D341Med (cell line): Measurements from ENCODE around the gene CASK.
"Not testable (repeated sequence)": the region's sequence is repeated elsewhere in the genome, so short reads cannot be mapped to it uniquely, and the experiment has no call there.

Source experiments
- DNase-seq: peaks from one replicate; pipeline ENCODE4 v3.0.0; 2012; ENCODE audit warnings: low spot score

CASK gene

GRCh38 chrX:41689711-41690110 is 233.6 kb downstream of the CASK start:
- DNase-seq = no peak

GRCh38 chrX:41688835-41689234 is 234.5 kb downstream of the CASK start, which contains the start of gene GPR34:
Gene GPR34 (plus strand): TSS chrX:41688973. CDS start chrX:41695634, 6,661 bp downstream.
- DNase-seq = no peak

- no peak for DNase-seq
These were observed 235.2 kb downstream of the CASK start for GRCh38 chrX:41688156-41688555.

- DNase-seq = no peak
These were observed 236.6 kb downstream of the CASK start for GRCh38 chrX:41686788-41687187.

- DNase-seq = no peak
These were observed 238.4 kb downstream of the CASK start for GRCh38 chrX:41684940-41685339.

GRCh38 chrX:41684138-41684537 is 239.2 kb downstream of the CASK start:
- no peak for DNase-seq

GRCh38 chrX:41677183-41678060 is 245.9 kb downstream of the CASK start:
- no peak for DNase-seq

- not testable (repeated sequence) for DNase-seq
These were observed 247.0 kb downstream of the CASK start for GRCh38 chrX:41676361-41676760.

GRCh38 chrX:41672643-41673042 is 250.7 kb downstream of the CASK start:
- DNase-seq = no peak

GRCh38 chrX:41671082-41671481 is 252.3 kb downstream of the CASK start:
- DNase-seq = no peak

- DNase-seq = no peak
These were observed 253.2 kb downstream of the CASK start for GRCh38 chrX:41670112-41670511.

- DNase-seq = no peak
These were observed 255.7 kb downstream of the CASK start for GRCh38 chrX:41667631-41668030.

GRCh38 chrX:41666251-41666650 is 257.1 kb downstream of the CASK start:
- DNase-seq = no peak

- no peak for DNase-seq
These were observed 257.7 kb downstream of the CASK start for GRCh38 chrX:41665686-41666085.

GRCh38 chrX:41664908-41665307 is 258.4 kb downstream of the CASK start:
- DNase-seq = no peak

- no peak for DNase-seq
These were observed 258.9 kb downstream of the CASK start for GRCh38 chrX:41664375-41664901.

- peak; percentile 6 for DNase-seq
These were observed 261.8 kb downstream of the CASK start for GRCh38 chrX:41661366-41662095.

- no peak for DNase-seq
These were observed 267.7 kb downstream of the CASK start for GRCh38 chrX:41655631-41656030.

- no peak for DNase-seq
These were observed 268.3 kb downstream of the CASK start for GRCh38 chrX:41655101-41655500.

- DNase-seq = no peak
These were observed 270.2 kb downstream of the CASK start for GRCh38 chrX:41653125-41653524.

- DNase-seq = not testable (repeated sequence)
These were observed 277.2 kb downstream of the CASK start for GRCh38 chrX:41646201-41646600.

- DNase-seq = no peak
These were observed 289.1 kb downstream of the CASK start for GRCh38 chrX:41634284-41634683.

GRCh38 chrX:41630091-41630490 is 293.3 kb downstream of the CASK start:
- DNase-seq = no peak
